Stimulated activated CD8-positive, alpha-beta memory T cell treated with anti-CD3 and anti-CD28 coated beads, Interleukin-4, amount 100 ng/mL, for 1 hour (primary cell): ENCODE results near the gene WDR20.
"Not testable (repeated sequence)": the region's sequence is repeated elsewhere in the genome, so short reads cannot be mapped to it uniquely, and the experiment has no call there.

Source experiments
- DNase-seq, 2 donors: peaks; one replicate each; pipeline ENCODE4 v3.0.0-alpha.2; 2020; ENCODE audit warnings: low read depth in 2 of 2, low spot score in 1 of 2

Gene WDR20

GRCh38 chr14:102139286-102140026, at the start of gene WDR20:
Gene WDR20, plus strand, starts transcription at chr14:102139897. Its CDS starts 27 bp downstream, at chr14:102139924.
- DNase-seq = peak; percentile 95 to 98

GRCh38 chr14:102090713-102091112, 49.0 kb upstream of the WDR20 start:
- no peak for DNase-seq

- DNase-seq = no peak
Measured at GRCh38 chr14:102092806-102093205, 46.9 kb upstream of the WDR20 start.

- DNase-seq = no peak
Measured at GRCh38 chr14:102094101-102094500, 45.6 kb upstream of the WDR20 start.

GRCh38 chr14:102095231-102095870, 44.3 kb upstream of the WDR20 start:
- no peak for DNase-seq

- DNase-seq = no peak
Measured at GRCh38 chr14:102095871-102096568, 43.7 kb upstream of the WDR20 start.

GRCh38 chr14:102096569-102097188, 43.0 kb upstream of the WDR20 start:
- DNase-seq = peak; percentile 50 to 59

GRCh38 chr14:102097441-102098135, 42.1 kb upstream of the WDR20 start:
- no peak for DNase-seq

- no peak for DNase-seq
Measured at GRCh38 chr14:102103062-102103695, 36.5 kb upstream of the WDR20 start.

- no peak for DNase-seq
Measured at GRCh38 chr14:102105369-102105768, 34.3 kb upstream of the WDR20 start.

- not testable (repeated sequence) for DNase-seq
Measured at GRCh38 chr14:102109332-102109731, 30.4 kb upstream of the WDR20 start.

- DNase-seq = no peak
Measured at GRCh38 chr14:102111101-102111500, 28.6 kb upstream of the WDR20 start.

- no peak for DNase-seq
Measured at GRCh38 chr14:102116361-102117180, 23.1 kb upstream of the WDR20 start.

GRCh38 chr14:102117852-102118251, 21.8 kb upstream of the WDR20 start:
- no peak for DNase-seq

GRCh38 chr14:102120888-102121287, 18.8 kb upstream of the WDR20 start:
- DNase-seq = no peak

- DNase-seq = no peak
Measured at GRCh38 chr14:102121567-102121966, 18.1 kb upstream of the WDR20 start.

GRCh38 chr14:102124419-102124818, 15.3 kb upstream of the WDR20 start:
- DNase-seq = no peak

- DNase-seq = no peak
Measured at GRCh38 chr14:102125546-102125945, 14.2 kb upstream of the WDR20 start.

- DNase-seq = no peak
Measured at GRCh38 chr14:102126807-102127455, 12.8 kb upstream of the WDR20 start.
